ENCODE data around the gene FAM89A. TPM values are rescaled to one million over a fixed set of nuclear protein-coding genes. Genes with fewer than 3 reads are reported as not detected.

The FAM89A gene
- total and polyA plus RNA-seq, 2 donors (not counting 1 experiment from before 2014, with no cell fraction given) = 3.2 to 6.1 TPM

DNA sequence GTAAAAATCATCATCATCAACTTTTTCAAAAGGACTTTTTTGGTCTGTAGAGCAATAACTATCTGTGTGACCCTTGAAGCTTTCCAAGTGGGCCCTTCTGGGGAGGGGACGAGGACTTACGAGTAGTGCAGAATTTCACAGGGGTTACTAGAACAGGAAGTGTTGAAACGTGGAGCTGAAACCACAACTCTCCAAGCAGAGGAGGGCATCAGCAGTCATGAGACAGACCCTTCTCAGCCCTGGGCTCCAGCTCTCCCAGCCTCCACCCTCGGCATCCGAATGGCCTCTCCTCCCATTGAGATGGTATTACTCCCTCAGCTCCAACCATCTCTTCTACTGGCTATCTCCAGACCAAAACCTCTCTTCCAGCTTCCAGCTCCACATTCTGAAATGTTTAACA is 3.6 kb downstream of the FAM89A start:
- Histone ChIP-seq H3K79me2 (ENCODE audit: control insufficient read depth, insufficient read depth, low read length) (peaks cover 12% of the 10 kb centered on the region), H3K4me3 (ENCODE audit: control extremely low read depth in 1 of 5, extremely low read depth in 1 of 5, insufficient read depth in 1 of 5, low read depth in 2 of 5, low read length in 4 of 5) (no peak overlapping the region), H3K27ac (ENCODE audit: low read length in 2 of 2) (no peak overlapping the region), H3K4me1 (ENCODE audit: control insufficient read depth in 2 of 2, insufficient read depth in 2 of 2, low read length in 2 of 2) (peaks cover 13% of the 10 kb centered on the region in 2 donors), H4K20me1 (ENCODE audit: control insufficient read depth, insufficient read depth, low read length, poor library complexity, severe bottlenecking) (no peaks in the 10 kb centered on the region), H3K9me3 (ENCODE audit: control extremely low read depth in 1 of 3, control insufficient read depth in 2 of 3, insufficient read depth in 1 of 3, low read length in 2 of 3) (no peaks in the 10 kb centered on the region), H3K4me2 (replicated peaks; ENCODE audit: low read depth, low read length, poor library complexity, severe bottlenecking) (no peak overlapping the region), H3K36me3 (replicated peaks in 1 of 2; ENCODE audit: control extremely low read depth in 1 of 2, control insufficient read depth in 1 of 2, extremely low read depth in 1 of 2, insufficient read depth in 2 of 2, low read length in 1 of 2) (no peaks in the 10 kb centered on the region), H3K9ac (ENCODE audit: low read length) (no peak overlapping the region), H3K27me3 (replicated peaks in 1 of 4; ENCODE audit: control extremely low read depth in 1 of 4, control insufficient read depth in 3 of 4, insufficient read depth in 4 of 4, low read length in 3 of 4) (peaks cover 0 to 11% (median 3%) of the 10 kb centered on the region in 4 experiments), H2AFZ (ENCODE audit: insufficient read depth, low read depth, low read length, poor library complexity, severe bottlenecking) (no peak overlapping the region)
- TF ChIP-seq, protein P1, sequence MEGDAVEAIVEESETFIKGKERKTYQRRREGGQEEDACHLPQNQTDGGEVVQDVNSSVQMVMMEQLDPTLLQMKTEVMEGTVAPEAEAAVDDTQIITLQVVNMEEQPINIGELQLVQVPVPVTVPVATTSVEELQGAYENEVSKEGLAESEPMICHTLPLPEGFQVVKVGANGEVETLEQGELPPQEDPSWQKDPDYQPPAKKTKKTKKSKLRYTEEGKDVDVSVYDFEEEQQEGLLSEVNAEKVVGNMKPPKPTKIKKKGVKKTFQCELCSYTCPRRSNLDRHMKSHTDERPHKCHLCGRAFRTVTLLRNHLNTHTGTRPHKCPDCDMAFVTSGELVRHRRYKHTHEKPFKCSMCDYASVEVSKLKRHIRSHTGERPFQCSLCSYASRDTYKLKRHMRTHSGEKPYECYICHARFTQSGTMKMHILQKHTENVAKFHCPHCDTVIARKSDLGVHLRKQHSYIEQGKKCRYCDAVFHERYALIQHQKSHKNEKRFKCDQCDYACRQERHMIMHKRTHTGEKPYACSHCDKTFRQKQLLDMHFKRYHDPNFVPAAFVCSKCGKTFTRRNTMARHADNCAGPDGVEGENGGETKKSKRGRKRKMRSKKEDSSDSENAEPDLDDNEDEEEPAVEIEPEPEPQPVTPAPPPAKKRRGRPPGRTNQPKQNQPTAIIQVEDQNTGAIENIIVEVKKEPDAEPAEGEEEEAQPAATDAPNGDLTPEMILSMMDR (IDR thresholded peaks at IDR 0.05) = no peak
- TF ChIP-seq EZH2 (IDR thresholded peaks at IDR 0.05; ENCODE audit: borderline replicate concordance, insufficient read depth, low read depth, low read length, poor library complexity, severe bottlenecking) = no peak
- intact Hi-C loops (cut with micrococcal nuclease) = no loop called here
- no peak for ATAC-seq (ENCODE audit: low read depth)
- no peak overlapping the region for H3K4me3 Mint-ChIP-seq
- no peaks in the 10 kb centered on the region for H3K9me3 Mint-ChIP-seq (ENCODE audit: insufficient read depth)
- no peak overlapping the region for H3K27ac Mint-ChIP-seq
- H3K27me3 Mint-ChIP-seq = peaks cover 3% of the 10 kb centered on the region
- POLR2A ChIA-PET = no interaction called here
- 11% methylated on average over 2 of the region's 5 CpGs for WGBS (ENCODE audit: insufficient coverage)
- peaks cover 18% of the 10 kb centered on the region for H3K4me1 Mint-ChIP-seq
- no peak for DNase-seq
- CTCF ChIA-PET = no interaction called here

DNA sequence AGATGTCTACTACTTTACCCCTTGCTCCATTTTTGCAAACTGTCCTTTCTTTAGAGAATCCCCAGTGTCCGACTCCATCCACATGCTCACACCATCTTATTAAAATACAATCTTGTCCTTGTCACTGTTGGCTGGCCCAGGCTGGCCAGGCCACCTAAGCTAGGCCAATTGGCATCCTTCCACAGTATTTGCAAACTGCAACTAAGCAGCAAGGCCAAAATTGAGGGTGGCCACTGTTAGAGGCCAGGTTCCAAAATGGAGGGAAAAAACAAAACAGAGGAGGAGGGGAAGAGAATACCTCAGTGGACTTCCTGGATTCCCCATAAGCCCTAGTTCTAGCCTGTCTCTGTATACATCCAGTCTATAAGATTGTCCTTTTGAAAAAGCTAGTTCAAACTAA is 4.3 kb downstream of the FAM89A start:
- Mint-ChIP-seq H3K4me1 (peaks cover 16% of the 10 kb centered on the region), H3K9me3 (ENCODE audit: insufficient read depth) (no peaks in the 10 kb centered on the region), H3K27ac (no peak overlapping the region), H3K4me3 (no peak overlapping the region), H3K27me3 (peaks cover 3% of the 10 kb centered on the region)
- Histone ChIP-seq H3K27me3 (replicated peaks in 1 of 4; ENCODE audit: control extremely low read depth in 1 of 4, control insufficient read depth in 3 of 4, insufficient read depth in 4 of 4, low read length in 3 of 4) (peaks cover 0 to 11% (median 3%) of the 10 kb centered on the region in 4 experiments), H4K20me1 (ENCODE audit: control insufficient read depth, insufficient read depth, low read length, poor library complexity, severe bottlenecking) (no peaks in the 10 kb centered on the region), H3K27ac (ENCODE audit: low read length in 2 of 2) (no peak overlapping the region), H3K36me3 (replicated peaks in 1 of 2; ENCODE audit: control extremely low read depth in 1 of 2, control insufficient read depth in 1 of 2, extremely low read depth in 1 of 2, insufficient read depth in 2 of 2, low read length in 1 of 2) (no peaks in the 10 kb centered on the region), H3K9ac (ENCODE audit: low read length) (no peak overlapping the region), H3K79me2 (ENCODE audit: control insufficient read depth, insufficient read depth, low read length) (peaks cover 12% of the 10 kb centered on the region), H3K4me1 (ENCODE audit: control insufficient read depth in 2 of 2, insufficient read depth in 2 of 2, low read length in 2 of 2) (peaks cover 11 to 13% of the 10 kb centered on the region in 2 donors), H3K4me3 (ENCODE audit: control extremely low read depth in 1 of 5, extremely low read depth in 1 of 5, insufficient read depth in 1 of 5, low read depth in 2 of 5, low read length in 4 of 5) (no peak overlapping the region), H2AFZ (ENCODE audit: insufficient read depth, low read depth, low read length, poor library complexity, severe bottlenecking) (no peak overlapping the region), H3K4me2 (replicated peaks; ENCODE audit: low read depth, low read length, poor library complexity, severe bottlenecking) (no peak overlapping the region), H3K9me3 (ENCODE audit: control extremely low read depth in 1 of 3, control insufficient read depth in 2 of 3, insufficient read depth in 1 of 3, low read length in 2 of 3) (no peaks in the 10 kb centered on the region)
- ChIA-PET CTCF (no interaction called here), POLR2A (no interaction called here)
- no peak for ATAC-seq (ENCODE audit: low read depth)
- no peak for TF ChIP-seq EZH2 (IDR thresholded peaks at IDR 0.05; ENCODE audit: borderline replicate concordance, insufficient read depth, low read depth, low read length, poor library complexity, severe bottlenecking)
- TF ChIP-seq, protein P1 (IDR thresholded peaks at IDR 0.05) = no peak
- intact Hi-C loops (cut with micrococcal nuclease) = no loop called here
- no peak for DNase-seq
- WGBS (ENCODE audit: insufficient coverage) = 100% methylated on average over 1 of the region's 1 CpG

Data from B cell (primary cell).